H9 (cell line): ENCODE results near the gene ACOXL. TPM values are rescaled to one million over a fixed set of nuclear protein-coding genes. Genes with fewer than 3 reads are reported as not detected.

Experiments used
- DNase-seq: peaks from one replicate; pipeline ENCODE4 v3.0.0-alpha.2; 2017
- H2AFZ ChIP-seq: one replicate; pipeline ENCODE4 v1.6.1; 2013; ENCODE audit warnings: mild to moderate bottlenecking, low read length, control low read depth, moderate library complexity
- H2AK5ac ChIP-seq: 2 replicates; pipeline ENCODE4 v1.6.1; 2013; ENCODE audit warnings: low read length, control low read depth, mixed read lengths; ENCODE audit not compliant: insufficient read length
- H2BK120ac ChIP-seq: one replicate; pipeline ENCODE4 v1.6.1; 2013; ENCODE audit warnings: low read depth, mild to moderate bottlenecking, low read length, control low read depth, inconsistent platforms; ENCODE audit not compliant: poor library complexity, severe bottlenecking
- H2BK12ac ChIP-seq: 2 replicates; pipeline ENCODE4 v1.6.1; 2013; ENCODE audit warnings: low read length, control low read depth, mixed read lengths, low read depth; ENCODE audit not compliant: insufficient read length
- H2BK15ac ChIP-seq: 2 replicates; pipeline ENCODE4 v1.6.1; 2013; ENCODE audit warnings: low read depth, low read length, control low read depth
- H2BK20ac ChIP-seq: one replicate; pipeline ENCODE4 v1.6.1; 2013; ENCODE audit warnings: low read depth, mild to moderate bottlenecking, low read length, control low read depth, inconsistent platforms; ENCODE audit not compliant: poor library complexity, severe bottlenecking
- H2BK5ac ChIP-seq: 2 replicates; pipeline ENCODE4 v1.6.1; 2013; ENCODE audit warnings: low read length, control low read depth, mixed read lengths; ENCODE audit not compliant: insufficient read length
- H3K14ac ChIP-seq: 2 replicates; pipeline ENCODE4 v1.6.1; 2013; ENCODE audit warnings: low read length, control low read depth; ENCODE audit not compliant: insufficient read depth
- H3K18ac ChIP-seq: 2 replicates; pipeline ENCODE4 v1.6.1; 2013; ENCODE audit warnings: low read depth, mild to moderate bottlenecking, mixed read lengths, low read length, control low read depth; ENCODE audit not compliant: insufficient read length
- H3K23ac ChIP-seq: 2 replicates; pipeline ENCODE4 v1.6.1; 2013; ENCODE audit warnings: low read length, control low read depth, mixed read lengths, low read depth; ENCODE audit not compliant: insufficient read length
- H3K23me2 ChIP-seq: 2 replicates; pipeline ENCODE4 v1.6.1; 2013; ENCODE audit warnings: low read depth, mild to moderate bottlenecking, mixed read lengths, low read length, control low read depth; ENCODE audit not compliant: insufficient read length, poor library complexity, severe bottlenecking
- H3K27ac ChIP-seq: 2 replicates; pipeline ENCODE4 v1.5.1; 2013; ENCODE audit warnings: low read length, control low read depth, mixed read lengths, low read depth; ENCODE audit not compliant: insufficient read length
- H3K27me3 ChIP-seq: 2 replicates; pipeline ENCODE4 v1.6.1; 2013; ENCODE audit warnings: low read length, control low read depth, inconsistent platforms; ENCODE audit not compliant: insufficient read depth
- H3K4ac ChIP-seq: 2 replicates; pipeline ENCODE4 v1.6.1; 2013; ENCODE audit warnings: low read depth, mild to moderate bottlenecking, control low read depth, inconsistent platforms, low read length, moderate library complexity
- H3K4me1 ChIP-seq: 2 replicates; pipeline ENCODE4 v1.6.1; 2013; ENCODE audit warnings: low read length, control low read depth, inconsistent platforms; ENCODE audit not compliant: insufficient read depth
- H3K4me2 ChIP-seq: 2 replicates; pipeline ENCODE4 v1.6.1; 2013; ENCODE audit warnings: low read length, control low read depth, mixed read lengths; ENCODE audit not compliant: insufficient read length, insufficient read depth
- H3K56ac ChIP-seq: 2 replicates; pipeline ENCODE4 v1.6.1; 2013; ENCODE audit warnings: low read depth, mild to moderate bottlenecking, mixed read lengths, low read length, control low read depth; ENCODE audit not compliant: insufficient read length
- H3K79me1 ChIP-seq: 2 replicates; pipeline ENCODE4 v1.6.1; 2013; ENCODE audit warnings: low read depth, mild to moderate bottlenecking, moderate library complexity, low read length, control low read depth, inconsistent platforms; ENCODE audit not compliant: insufficient read depth, poor library complexity, severe bottlenecking
- H3K79me2 ChIP-seq: 2 replicates; pipeline ENCODE4 v1.6.1; 2013; ENCODE audit warnings: low read length, control low read depth, inconsistent platforms; ENCODE audit not compliant: insufficient read depth
- H3K9ac ChIP-seq: 2 replicates; pipeline ENCODE4 v1.6.1; 2013; ENCODE audit warnings: low read length, control low read depth, mixed read lengths; ENCODE audit not compliant: insufficient read length; ENCODE audit errors: extremely low read depth
- H3K9me3 ChIP-seq: one replicate; pipeline ENCODE4 v1.6.1; 2013; ENCODE audit warnings: low read depth, low read length, inconsistent platforms; ENCODE audit not compliant: control insufficient read depth
- H3T11ph ChIP-seq: one replicate; pipeline ENCODE4 v1.6.1; 2013; ENCODE audit warnings: mild to moderate bottlenecking, low read length, control low read depth, inconsistent platforms
- H4K20me1 ChIP-seq: one replicate; pipeline ENCODE4 v1.6.1; 2013; ENCODE audit not compliant: control insufficient read depth, insufficient read length, insufficient read depth
- H4K5ac ChIP-seq: 2 replicates; pipeline ENCODE4 v1.6.1; 2013; ENCODE audit warnings: low read depth, mild to moderate bottlenecking, mixed read lengths, low read length, control low read depth; ENCODE audit not compliant: insufficient read length
- H4K8ac ChIP-seq: replicated peaks from 2 replicates; pipeline ENCODE4 v1.6.1; 2013; ENCODE audit warnings: low read length, control low read depth, mixed read lengths, low read depth; ENCODE audit not compliant: insufficient read length
- H4K91ac ChIP-seq: 2 replicates; pipeline ENCODE4 v1.6.1; 2013; ENCODE audit warnings: low read depth, mild to moderate bottlenecking, moderate library complexity, mixed read lengths, low read length, control low read depth; ENCODE audit not compliant: insufficient read length
- H3K27ac Mint-ChIP-seq, 3 experiments: 2 replicates in 2 of 3; 3 replicates in 1 of 3; pipeline ENCODE4 v1.8.0; 2020 to 2021; ENCODE audit warnings: mixed read lengths in 3 of 3, mild to moderate bottlenecking in 1 of 3, moderate library complexity in 1 of 3
- H3K27me3 Mint-ChIP-seq: 2 replicates; pipeline ENCODE4 v1.8.0; 2021; ENCODE audit warnings: low read depth, mild to moderate bottlenecking, moderate library complexity, mixed read lengths
- H3K36me3 Mint-ChIP-seq, 3 experiments: 2 replicates in 2 of 3; 3 replicates in 1 of 3; pipeline ENCODE4 v1.8.0; 2020 to 2021; ENCODE audit warnings: low read depth in 3 of 3, mixed read lengths in 3 of 3; ENCODE audit not compliant: insufficient read depth in 1 of 3
- H3K4me1 Mint-ChIP-seq, 2 experiments: 2 replicates each; pipeline ENCODE4 v1.8.0; 2020; ENCODE audit warnings: mixed read lengths in 2 of 2
- H3K4me3 Mint-ChIP-seq, 2 experiments: 2 replicates in 1 of 2; 3 replicates in 1 of 2; pipeline ENCODE4 v1.8.0; 2020 to 2021; ENCODE audit warnings: mild to moderate bottlenecking in 2 of 2, mixed read lengths in 2 of 2, moderate library complexity in 1 of 2
- H3K9me3 Mint-ChIP-seq, 2 experiments: 2 replicates in 1 of 2; 3 replicates in 1 of 2; pipeline ENCODE4 v1.8.0; 2020; ENCODE audit warnings: mild to moderate bottlenecking in 2 of 2, mixed read lengths in 2 of 2, moderate library complexity in 1 of 2
- CTCF ChIP-seq: fragments of 200-600 bp; sonication (generic); conservative IDR thresholded peaks from 3 replicates; pipeline ENCODE4 v1.8.0; 2021; ENCODE audit warnings: antibody characterized with exemption, mild to moderate bottlenecking
- WGBS: extraction: QIAGEN DNeasy Blood & Tissue Kit; methylation state at CpG from one replicate; pipeline ENCODE4 v1.1.7; 2013; ENCODE audit warnings: missing lambda C conversion rate, low lambda C conversion rate, mixed read lengths; ENCODE audit not compliant: insufficient read length; ENCODE audit errors: extremely low coverage; 5-methylcytosine and 5-hydroxymethylcytosine counted together
- total RNA-seq: library from RNA; stranded (reverse); gene quantifications from 2 replicates; pipeline ENCODE4 v1.2.1, GENCODE V29; 2021

Gene ACOXL
- total RNA-seq, 1 experiment from 2014 or later, result 37.6 TPM

GRCh38 chr2:111055735-111056134 lies 323.4 kb downstream of the ACOXL start:
- Histone ChIP-seq H2BK12ac (no peak overlapping the region), H3K23me2 (no peaks in the 10 kb centered on the region), H3T11ph (no peak overlapping the region), H3K79me2 (no peaks in the 10 kb centered on the region), H3K56ac (no peak overlapping the region), H3K27ac (no peak overlapping the region), H4K5ac (no peak overlapping the region), H2BK20ac (no peak overlapping the region), H2BK120ac (no peak overlapping the region), H3K9me3 (no peaks in the 10 kb centered on the region), H3K23ac (no peak overlapping the region), H3K4me2 (no peak overlapping the region), H2BK15ac (no peak overlapping the region), H4K91ac (no peak overlapping the region), H3K9ac (no peak overlapping the region), H3K14ac (no peak overlapping the region), H4K8ac (no peak overlapping the region), H3K4ac (no peak overlapping the region), H3K79me1 (no peaks in the 10 kb centered on the region), H4K20me1 (no peaks in the 10 kb centered on the region), H3K4me1 (no peaks in the 10 kb centered on the region), H2BK5ac (no peak overlapping the region), H2AK5ac (no peak overlapping the region), H3K27me3 (no peaks in the 10 kb centered on the region), H3K18ac (no peak overlapping the region), H2AFZ (no peak overlapping the region)
- no CpG with 5 or more reads among the region's 2 CpGs for WGBS
- Mint-ChIP-seq H3K4me3 (no peak overlapping the region), H3K27ac (no peak overlapping the region), H3K9me3 (peaks cover 0 to 2% of the 10 kb centered on the region in 2 experiments; a peak in 2 of 5 replicates), H3K27me3 (no peaks in the 10 kb centered on the region; the same call in 1 of the 2 replicates), H3K36me3 (peaks cover 9 to 14% (median 10%) of the 10 kb centered on the region in 3 experiments; a peak in 6 of 7 replicates), H3K4me1 (peaks cover 3 to 4% of the 10 kb centered on the region in 2 experiments; a peak in 2 of 4 replicates)
- no peak for DNase-seq
- TF ChIP-seq CTCF, result no peak
